DND-41 (cell line): ENCODE results near the gene F13B.

Experiments
- ATAC-seq: fragments of 200-7000 bp; cut with Tn5 transposase; 3 replicates; pipeline ENCODE4 v1.9.1; 2021; ENCODE audit warnings: low read depth; ENCODE audit not compliant: insufficient read depth
- DNase-seq: peaks from one replicate; pipeline ENCODE4 v3.0.0-alpha.2; 2020
- H2AFZ ChIP-seq: 2 replicates; pipeline ENCODE4 v1.6.0; 2012; ENCODE audit warnings: low read depth, low read length
- H3K27ac ChIP-seq: 2 replicates; pipeline ENCODE4 v1.5.1; 2012; ENCODE audit warnings: low read length, inconsistent platforms
- H3K27me3 ChIP-seq: fragments of 200-600 bp; sonication (generic); 2 replicates; pipeline ENCODE4 v1.6.0; 2012; ENCODE audit warnings: low read length, mild to moderate bottlenecking, inconsistent platforms; ENCODE audit not compliant: insufficient read depth, poor library complexity
- H3K36me3 ChIP-seq: 2 replicates; pipeline ENCODE4 v1.5.1; 2012; ENCODE audit warnings: low read length, inconsistent platforms; ENCODE audit not compliant: insufficient read depth
- H3K4me1 ChIP-seq: 2 replicates; pipeline ENCODE4 v1.5.1; 2012; ENCODE audit warnings: mild to moderate bottlenecking, low read length; ENCODE audit not compliant: insufficient read depth
- H3K4me2 ChIP-seq: 2 replicates; pipeline ENCODE4 v1.6.0; 2012; ENCODE audit warnings: mild to moderate bottlenecking, moderate library complexity, low read length, inconsistent platforms; ENCODE audit not compliant: insufficient read depth
- H3K4me3 ChIP-seq, 2 experiments: fragments of 200-600 bp in 1 of 2; shearing (Covaris generic) in 1 of 2; 2 replicates each; pipeline ENCODE4 v1.5.1; 2012 to 2016; ENCODE audit warnings: inconsistent platforms in 2 of 2, low read length in 2 of 2, mild to moderate bottlenecking in 2 of 2, low read depth in 1 of 2, moderate library complexity in 1 of 2
- H3K79me2 ChIP-seq: 2 replicates; pipeline ENCODE4 v1.6.0; 2012; ENCODE audit warnings: low read length, inconsistent platforms; ENCODE audit not compliant: insufficient read depth
- H3K9ac ChIP-seq: 2 replicates; pipeline ENCODE4 v1.6.0; 2012; ENCODE audit warnings: low read depth, mild to moderate bottlenecking, inconsistent platforms, low read length, moderate library complexity
- H3K9me3 ChIP-seq: 2 replicates; pipeline ENCODE4 v1.5.1; 2012; ENCODE audit warnings: low read length, moderate library complexity, mild to moderate bottlenecking, inconsistent platforms; ENCODE audit not compliant: insufficient read depth, severe bottlenecking
- H4K20me1 ChIP-seq: 2 replicates; pipeline ENCODE4 v1.6.0; 2012; ENCODE audit warnings: low read length; ENCODE audit not compliant: insufficient read depth
- CTCF ChIP-seq: IDR thresholded peaks from 2 replicates; pipeline ENCODE4 v1.5.1; 2012; ENCODE audit warnings: borderline replicate concordance, low read length, moderate library complexity, mild to moderate bottlenecking; ENCODE audit not compliant: poor library complexity, severe bottlenecking; ENCODE audit errors: extremely low read depth
- EZH2 ChIP-seq: IDR thresholded peaks from 3 replicates; pipeline ENCODE4 v1.6.1; 2012; ENCODE audit warnings: borderline replicate concordance, low read depth, mild to moderate bottlenecking, moderate library complexity, low read length, inconsistent platforms; ENCODE audit not compliant: severe bottlenecking

F13B gene

GRCh38 chr1:197029749-197030148 is 37.3 kb downstream of the F13B start:
- ATAC-seq (no peak), DNase-seq (no peak)
- Histone ChIP-seq H3K9ac (no peak overlapping the region), H3K27ac (no peak overlapping the region), H3K4me3 (no peak overlapping the region), H3K9me3 (no peaks in the 10 kb centered on the region), H4K20me1 (no peaks in the 10 kb centered on the region), H3K36me3 (no peaks in the 10 kb centered on the region), H2AFZ (no peak overlapping the region), H3K4me2 (no peak overlapping the region), H3K4me1 (no peaks in the 10 kb centered on the region), H3K79me2 (no peaks in the 10 kb centered on the region), H3K27me3 (no peaks in the 10 kb centered on the region)
- no peak for TF ChIP-seq CTCF
- TF ChIP-seq EZH2, result no peak

- no peak overlapping the region for H2AFZ ChIP-seq
- H3K9ac ChIP-seq, result no peak overlapping the region
- H3K4me1 ChIP-seq, result no peaks in the 10 kb centered on the region
- no peaks in the 10 kb centered on the region for H4K20me1 ChIP-seq
- no peak overlapping the region for H3K4me2 ChIP-seq
- H3K9me3 ChIP-seq, result no peaks in the 10 kb centered on the region
- no peaks in the 10 kb centered on the region for H3K27me3 ChIP-seq
- DNase-seq (no peak), ATAC-seq (no peak)
- H3K79me2 ChIP-seq, result no peaks in the 10 kb centered on the region
- no peaks in the 10 kb centered on the region for H3K36me3 ChIP-seq
- TF ChIP-seq CTCF (no peak), EZH2 (no peak)
- no peak overlapping the region for H3K27ac ChIP-seq
- H3K4me3 ChIP-seq, result no peak overlapping the region
Measured at GRCh38 chr1:197027359-197027758, 39.7 kb downstream of the F13B start.

- no peak overlapping the region for H2AFZ ChIP-seq
- no peak overlapping the region for H3K4me2 ChIP-seq
- no peaks in the 10 kb centered on the region for H4K20me1 ChIP-seq
- no peak overlapping the region for H3K9ac ChIP-seq
- H3K9me3 ChIP-seq, result no peaks in the 10 kb centered on the region
- H3K79me2 ChIP-seq, result no peaks in the 10 kb centered on the region
- TF ChIP-seq EZH2 (no peak), CTCF (no peak)
- ATAC-seq, result no peak
- H3K4me3 ChIP-seq, result no peak overlapping the region
- no peak for DNase-seq
- H3K27me3 ChIP-seq, result no peaks in the 10 kb centered on the region
- no peaks in the 10 kb centered on the region for H3K36me3 ChIP-seq
- H3K4me1 ChIP-seq, result no peaks in the 10 kb centered on the region
- no peak overlapping the region for H3K27ac ChIP-seq
Measured at GRCh38 chr1:197024460-197024859, 42.6 kb downstream of the F13B start.

GRCh38 chr1:197021716-197022115 is 45.3 kb downstream of the F13B start:
- H3K4me2 ChIP-seq, result no peak overlapping the region
- no peak overlapping the region for H2AFZ ChIP-seq
- DNase-seq, result no peak

More at GRCh38 chr1:197021716-197022115, 45.3 kb downstream of the F13B start:
- H3K4me3 ChIP-seq, result no peak overlapping the region
- H3K27ac ChIP-seq, result no peak overlapping the region
- no peak overlapping the region for H3K9ac ChIP-seq
- no peaks in the 10 kb centered on the region for H3K27me3 ChIP-seq
- no peaks in the 10 kb centered on the region for H3K4me1 ChIP-seq
- no peak for ATAC-seq
- no peak for TF ChIP-seq CTCF
- TF ChIP-seq EZH2, result no peak
- no peaks in the 10 kb centered on the region for H3K79me2 ChIP-seq
- H3K9me3 ChIP-seq, result no peaks in the 10 kb centered on the region
- no peaks in the 10 kb centered on the region for H3K36me3 ChIP-seq
- H4K20me1 ChIP-seq, result no peaks in the 10 kb centered on the region
